ES-I3 (cell line): ENCODE results near the gene SHANK2.

ENCODE experiments used
- H3K36me3 ChIP-seq: 2 replicates; pipeline ENCODE4 v1.6.1; 2013; ENCODE audit warnings: mild to moderate bottlenecking, low read length, control low read depth, moderate library complexity; ENCODE audit not compliant: insufficient read depth
- H3K4me1 ChIP-seq: 2 replicates; pipeline ENCODE4 v1.6.1; 2013; ENCODE audit warnings: mild to moderate bottlenecking, control low read depth, low read length; ENCODE audit not compliant: insufficient read depth
- H3K9ac ChIP-seq: 2 replicates; pipeline ENCODE4 v1.6.1; 2013; ENCODE audit warnings: low read depth, mild to moderate bottlenecking, low read length, moderate library complexity
- H3K9me3 ChIP-seq: 2 replicates; pipeline ENCODE4 v1.6.1; 2013; ENCODE audit warnings: mild to moderate bottlenecking, low read length, moderate library complexity; ENCODE audit not compliant: control insufficient read depth, insufficient read depth

SHANK2 gene

GRCh38 chr11:71227058-71227659, 25.2 kb downstream of the SHANK2 start:
- H3K9me3 ChIP-seq, result no peaks in the 10 kb centered on the region; the same call in 1 of the 2 replicates
- no peaks in the 10 kb centered on the region for H3K36me3 ChIP-seq
- no peak overlapping the region for H3K9ac ChIP-seq
- H3K4me1 ChIP-seq, result no peaks in the 10 kb centered on the region

GRCh38 chr11:71223671-71224660, 28.4 kb downstream of the SHANK2 start:
- Histone ChIP-seq H3K9ac (no peak overlapping the region), H3K36me3 (no peaks in the 10 kb centered on the region), H3K4me1 (no peaks in the 10 kb centered on the region), H3K9me3 (no peaks in the 10 kb centered on the region; the same call in 1 of the 2 replicates)

GRCh38 chr11:71223081-71223405, 29.3 kb downstream of the SHANK2 start:
- Histone ChIP-seq H3K36me3 (no peaks in the 10 kb centered on the region), H3K4me1 (no peaks in the 10 kb centered on the region), H3K9me3 (no peaks in the 10 kb centered on the region), H3K9ac (no peak overlapping the region)

GRCh38 chr11:71222318-71223080, 29.9 kb downstream of the SHANK2 start:
- no peaks in the 10 kb centered on the region for H3K36me3 ChIP-seq
- H3K4me1 ChIP-seq, result no peaks in the 10 kb centered on the region
- no peaks in the 10 kb centered on the region for H3K9me3 ChIP-seq
- no peak overlapping the region for H3K9ac ChIP-seq

DNA sequence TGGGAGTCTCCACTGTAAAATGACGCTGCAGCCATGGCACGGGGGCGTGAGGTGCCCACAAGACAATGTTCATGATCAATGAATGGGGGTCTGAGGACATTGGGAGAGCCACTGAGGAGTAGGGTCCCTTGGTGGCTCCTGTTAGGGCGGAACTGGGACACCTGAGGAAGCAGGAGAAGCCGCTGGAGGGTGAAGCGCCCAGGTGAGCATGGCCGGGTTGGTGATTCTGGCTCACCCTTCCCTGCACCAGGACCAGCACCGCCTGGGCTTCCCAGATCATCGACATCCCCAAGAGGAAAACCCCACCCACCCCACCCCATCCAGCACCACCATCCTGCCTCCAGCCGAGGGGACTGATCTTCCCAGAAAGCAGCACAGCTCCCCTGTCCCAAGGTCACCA, 30.6 kb downstream of the SHANK2 start:
- no peaks in the 10 kb centered on the region for H3K36me3 ChIP-seq
- H3K9ac ChIP-seq, result no peak overlapping the region
- no peaks in the 10 kb centered on the region for H3K4me1 ChIP-seq
- no peaks in the 10 kb centered on the region for H3K9me3 ChIP-seq

DNA sequence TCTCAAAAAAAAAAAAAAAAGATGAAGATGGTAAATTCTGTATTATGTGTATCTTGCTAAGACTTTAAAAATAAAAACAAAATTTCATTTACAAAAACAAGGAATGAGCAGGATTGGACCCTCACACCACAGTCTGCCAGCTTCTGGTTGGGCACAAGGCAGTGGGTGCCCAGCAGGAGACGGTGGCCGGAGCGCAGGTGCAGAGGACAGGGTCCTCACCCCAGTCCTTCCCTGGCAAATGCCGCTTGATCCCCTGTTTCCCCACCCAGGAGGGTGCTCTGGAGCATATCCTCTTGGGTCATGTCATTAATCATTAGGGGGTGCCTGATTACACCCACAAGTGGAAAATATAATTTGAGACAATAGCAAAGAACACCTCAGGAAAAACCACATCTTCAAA, 31.2 kb downstream of the SHANK2 start:
- H3K9ac ChIP-seq, result no peak overlapping the region
- no peaks in the 10 kb centered on the region for H3K9me3 ChIP-seq
- H3K4me1 ChIP-seq, result no peaks in the 10 kb centered on the region
- peaks cover 3% of the 10 kb centered on the region; the same call in 1 of the 2 replicates for H3K36me3 ChIP-seq

- Histone ChIP-seq H3K9me3 (no peaks in the 10 kb centered on the region), H3K9ac (no peak overlapping the region), H3K36me3 (peaks cover 3% of the 10 kb centered on the region; the same call in 1 of the 2 replicates), H3K4me1 (no peaks in the 10 kb centered on the region)
Measured at GRCh38 chr11:71218789-71219499, 33.4 kb downstream of the SHANK2 start.

- H3K36me3 ChIP-seq, result peaks cover 3% of the 10 kb centered on the region; the same call in 1 of the 2 replicates
- no peak overlapping the region for H3K9ac ChIP-seq
- H3K9me3 ChIP-seq, result no peaks in the 10 kb centered on the region
- H3K4me1 ChIP-seq, result no peaks in the 10 kb centered on the region
Measured at GRCh38 chr11:71215425-71215965, 36.9 kb downstream of the SHANK2 start.

DNA sequence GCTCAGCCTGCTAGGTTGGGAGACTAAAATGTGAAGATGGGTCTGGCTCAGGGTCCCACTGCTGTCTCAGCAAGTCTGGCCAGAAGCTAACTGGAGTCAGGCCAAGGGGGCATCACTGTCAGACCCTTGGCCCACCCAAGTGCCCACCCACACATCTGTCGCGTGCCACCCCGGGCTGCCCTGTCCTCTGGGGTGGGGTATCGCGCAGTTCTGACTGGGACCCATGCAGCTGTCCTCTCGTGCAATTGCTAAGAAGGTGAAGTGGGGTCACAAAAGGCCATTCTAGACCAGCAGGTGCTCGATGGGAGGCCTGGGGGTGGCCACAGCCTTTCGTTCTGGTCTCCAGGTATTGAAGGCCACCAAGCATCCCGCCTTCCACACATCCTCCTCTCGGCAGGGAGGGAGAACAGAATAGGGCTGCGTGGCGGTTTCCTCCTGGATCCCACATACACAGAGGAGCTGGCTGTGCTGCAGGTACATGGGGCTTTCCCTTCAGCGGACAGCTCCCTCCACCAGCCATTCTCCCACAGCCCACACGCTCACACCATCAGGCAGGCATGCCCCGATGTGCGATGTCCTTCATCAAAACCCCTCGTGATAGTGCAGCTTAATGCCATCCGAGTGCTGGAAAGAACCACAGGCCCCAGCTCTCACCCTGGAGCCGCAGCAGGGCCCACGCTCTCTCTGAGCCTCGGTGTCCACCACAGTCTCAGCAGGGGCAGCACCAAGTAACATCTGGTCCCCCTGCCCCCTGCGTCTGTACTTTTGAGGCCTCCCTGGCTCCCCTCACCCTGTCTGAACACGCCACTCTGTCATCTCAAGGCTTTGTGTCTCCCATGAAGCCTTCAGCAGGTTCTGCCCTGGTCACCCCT, 37.6 kb downstream of the SHANK2 start:
- no peaks in the 10 kb centered on the region for H3K4me1 ChIP-seq
- no peak overlapping the region for H3K9ac ChIP-seq
- H3K9me3 ChIP-seq, result no peaks in the 10 kb centered on the region
- peaks cover 3% of the 10 kb centered on the region; the same call in 1 of the 2 replicates for H3K36me3 ChIP-seq

GRCh38 chr11:71213696-71214552, 38.5 kb downstream of the SHANK2 start:
- no peaks in the 10 kb centered on the region for H3K4me1 ChIP-seq
- no peaks in the 10 kb centered on the region for H3K9me3 ChIP-seq
- peaks cover 3% of the 10 kb centered on the region; the same call in 1 of the 2 replicates for H3K36me3 ChIP-seq
- no peak overlapping the region for H3K9ac ChIP-seq

DNA sequence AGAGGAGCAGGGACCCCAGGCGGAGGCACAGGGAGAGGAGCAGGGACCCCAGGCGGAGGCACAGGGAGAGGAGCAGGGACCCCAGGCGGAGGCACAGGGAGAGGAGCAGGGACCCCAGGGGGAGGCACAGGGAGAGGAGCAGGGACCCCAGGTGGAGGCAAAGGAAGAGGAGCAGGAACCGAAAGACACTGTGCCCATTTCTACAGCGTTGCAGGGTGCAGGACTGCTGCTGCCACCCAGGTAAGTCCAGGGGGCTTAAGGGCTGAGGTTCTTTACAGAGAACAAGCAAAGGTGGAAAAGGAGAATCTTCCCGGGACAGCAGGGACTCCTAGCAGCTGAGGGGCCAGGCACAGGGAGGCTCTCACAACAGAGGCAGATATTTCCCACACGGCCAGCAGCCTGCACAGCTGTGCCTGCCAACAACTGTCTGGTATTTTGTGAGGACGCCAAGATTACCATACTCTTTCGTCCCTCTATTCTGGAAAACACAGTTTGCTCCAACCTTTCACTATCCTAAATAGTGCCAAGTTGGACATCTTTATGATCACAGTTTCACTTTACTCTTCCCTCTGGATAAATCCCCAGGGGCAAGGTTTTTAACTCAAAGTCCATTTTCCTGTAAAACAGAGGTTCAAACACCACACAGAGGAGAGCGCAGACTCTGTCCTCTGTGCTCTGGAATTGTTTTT, 39.4 kb downstream of the SHANK2 start:
- no peak overlapping the region for H3K9ac ChIP-seq
- no peaks in the 10 kb centered on the region for H3K9me3 ChIP-seq
- peaks cover 3% of the 10 kb centered on the region; the same call in 1 of the 2 replicates for H3K36me3 ChIP-seq
- no peaks in the 10 kb centered on the region for H3K4me1 ChIP-seq

- H3K9ac ChIP-seq, result no peak overlapping the region
- no peaks in the 10 kb centered on the region for H3K9me3 ChIP-seq
- H3K36me3 ChIP-seq, result peaks cover 3% of the 10 kb centered on the region; the same call in 1 of the 2 replicates
- H3K4me1 ChIP-seq, result no peaks in the 10 kb centered on the region
Measured at GRCh38 chr11:71211631-71212030, 40.7 kb downstream of the SHANK2 start.
